NCI-H526 (cell line): ENCODE data around the gene RSU1.
A peak's percentile ranks its signal among the peaks of the same experiment; 100 is the strongest.

Experiments used
- DNase-seq, 2 experiments: peaks; one replicate each; lab custom pipeline; 2025; lab: John Stamatoyannopoulos, UW

RSU1 gene

GRCh38 chr10:16602104-16602775 is 215.0 kb downstream of the RSU1 start:
- DNase-seq, result no peak

- no peak for DNase-seq
These were observed 217.6 kb downstream of the RSU1 start for GRCh38 chr10:16599662-16600061.

- no peak for DNase-seq
These were observed 219.6 kb downstream of the RSU1 start for GRCh38 chr10:16597656-16598055.

GRCh38 chr10:16592378-16592777 is 224.8 kb downstream of the RSU1 start:
- DNase-seq, result no peak

GRCh38 chr10:16586358-16587138 is 230.7 kb downstream of the RSU1 start:
- DNase-seq, result no peak

- no peak for DNase-seq
These were observed 232.1 kb downstream of the RSU1 start for GRCh38 chr10:16585103-16585502.

- DNase-seq, result no peak
These were observed 233.8 kb downstream of the RSU1 start for GRCh38 chr10:16583382-16583781.

- DNase-seq, result no peak
These were observed 236.0 kb downstream of the RSU1 start for GRCh38 chr10:16581202-16581601.

- DNase-seq, result no peak
These were observed 246.5 kb downstream of the RSU1 start for GRCh38 chr10:16570731-16571130.

GRCh38 chr10:16566202-16566805 is 250.9 kb downstream of the RSU1 start:
- DNase-seq, result no peak

- DNase-seq, result no peak
These were observed 251.6 kb downstream of the RSU1 start for GRCh38 chr10:16565604-16566003.

- DNase-seq, result no peak
These were observed 254.3 kb downstream of the RSU1 start for GRCh38 chr10:16562891-16563290.

- no peak for DNase-seq
These were observed 257.9 kb downstream of the RSU1 start for GRCh38 chr10:16559236-16559773.

- no peak for DNase-seq
These were observed 269.3 kb downstream of the RSU1 start for GRCh38 chr10:16547973-16548372.

GRCh38 chr10:16545116-16545736 is 272.0 kb downstream of the RSU1 start:
- peak in 1 of 2 experiments; percentile 58 for DNase-seq

GRCh38 chr10:16544591-16544990 is 272.6 kb downstream of the RSU1 start:
- no peak for DNase-seq

- no peak for DNase-seq
These were observed 273.1 kb downstream of the RSU1 start for GRCh38 chr10:16544099-16544498.
